Activated naive CD8-positive, alpha-beta T cell treated with anti-CD3 and anti-CD28 coated beads, Interleukin-2, amount 10 ng/mL, durations not matched to agents 7 days and 5 days (primary cell): Measurements from ENCODE around the gene YIPF1. TPM values are rescaled to one million over a fixed set of nuclear protein-coding genes. Genes with fewer than 3 reads are reported as not detected.
"Not testable (repeated sequence)": the region's sequence is repeated elsewhere in the genome, so short reads cannot be mapped to it uniquely, and the experiment has no call there.

Experiments
- ATAC-seq: fragments of 150-1000 bp; cut with Tn5 transposase; one replicate; pipeline ENCODE4 v1.10.0; 2021; ENCODE audit warnings: low read depth, moderate library complexity
- POLR2A ChIA-PET: fragments of 350-600 bp; sonication (Branson Sonifier 250); formaldehyde crosslinking; loops from one replicate; lab custom pipeline; 2021; ENCODE audit warnings: antibody characterized with exemption; lab: Charles Lee
- DNase-seq: peaks from one replicate; pipeline ENCODE4 v3.0.0; 2021
- H3K27ac Mint-ChIP-seq: one replicate; pipeline ENCODE4 v1.8.0; 2022; ENCODE audit warnings: mild to moderate bottlenecking, mixed read lengths
- H3K27me3 Mint-ChIP-seq: one replicate; pipeline ENCODE4 v1.8.0; 2022; ENCODE audit warnings: mild to moderate bottlenecking, moderate library complexity, mixed read lengths
- H3K36me3 Mint-ChIP-seq: one replicate; pipeline ENCODE4 v1.8.0; 2021; ENCODE audit warnings: mild to moderate bottlenecking, mixed read lengths
- H3K4me1 Mint-ChIP-seq: one replicate; pipeline ENCODE4 v1.8.0; 2021; ENCODE audit warnings: mixed read lengths
- H3K4me3 Mint-ChIP-seq: one replicate; pipeline ENCODE4 v1.8.0; 2022; ENCODE audit warnings: mild to moderate bottlenecking, moderate library complexity, mixed read lengths
- H3K9me3 Mint-ChIP-seq: one replicate; pipeline ENCODE4 v1.8.0; 2021; ENCODE audit warnings: mixed read lengths
- total RNA-seq, 2 experiments: library from RNA; stranded (reverse); gene quantifications; one replicate each; pipeline ENCODE4 v1.2.3, GENCODE V29; 2021

YIPF1 gene
- total RNA-seq, 2 experiments from 2014 or later, result 16.9 to 19.5 TPM

GRCh38 chr1:53891018-53891417, 1.4 kb upstream of the YIPF1 start:
- H3K9me3 Mint-ChIP-seq, result no peaks in the 10 kb centered on the region
- no peaks in the 10 kb centered on the region for H3K27me3 Mint-ChIP-seq
- no peak overlapping the region for H3K4me3 Mint-ChIP-seq
- no peak overlapping the region for H3K27ac Mint-ChIP-seq
- H3K4me1 Mint-ChIP-seq, result peaks cover 13% of the 10 kb centered on the region
- POLR2A ChIA-PET, result interaction anchor here (2.9 kb wide), 1 partner anchor 55 kb away, joined by 28 read pairs; the partner anchor contains the start of genes IFT25 and LRRC42
- ATAC-seq (no peak), DNase-seq (no peak)
- peaks cover 3% of the 10 kb centered on the region for H3K36me3 Mint-ChIP-seq

GRCh38 chr1:53890522-53890941, 935 bp upstream of the YIPF1 start:
- DNase-seq, result no peak
- peaks cover 3% of the 10 kb centered on the region for H3K36me3 Mint-ChIP-seq
- H3K27me3 Mint-ChIP-seq, result no peaks in the 10 kb centered on the region
- peak overlapping the region; percentile 95 for H3K4me3 Mint-ChIP-seq
- peak overlapping the region; percentile 92 for H3K27ac Mint-ChIP-seq
- POLR2A ChIA-PET, result interaction anchor here (2.9 kb wide), 1 partner anchor 55 kb away, joined by 28 read pairs; the partner anchor contains the start of genes IFT25 and LRRC42
- peaks cover 15% of the 10 kb centered on the region for H3K4me1 Mint-ChIP-seq
- no peaks in the 10 kb centered on the region for H3K9me3 Mint-ChIP-seq
- ATAC-seq, result no peak

- Mint-ChIP-seq H3K9me3 (no peaks in the 10 kb centered on the region), H3K4me1 (peaks cover 15% of the 10 kb centered on the region), H3K36me3 (peaks cover 3% of the 10 kb centered on the region), H3K4me3 (peak overlapping the region; percentile 95), H3K27me3 (no peaks in the 10 kb centered on the region), H3K27ac (no peak overlapping the region)
- DNase-seq (no peak), ATAC-seq (no peak)
- POLR2A ChIA-PET, result interaction anchor here (2.9 kb wide), 1 partner anchor 57 kb away, joined by 28 read pairs; the partner anchor contains the start of genes IFT25 and LRRC42
Measured at GRCh38 chr1:53888681-53889080, 916 bp downstream of the YIPF1 start.

- H3K4me3 Mint-ChIP-seq, DNase-seq, H3K9me3 Mint-ChIP-seq, H3K27ac Mint-ChIP-seq, H3K4me1 Mint-ChIP-seq, ATAC-seq, H3K27me3 Mint-ChIP-seq, POLR2A ChIA-PET: not testable (repeated sequence)
- H3K36me3 Mint-ChIP-seq, result peaks cover 18% of the 10 kb centered on the region
Measured at GRCh38 chr1:53883600-53883999, 6.0 kb downstream of the YIPF1 start.

GRCh38 chr1:53881853-53882252, 7.7 kb downstream of the YIPF1 start:
- H3K27ac Mint-ChIP-seq, H3K27me3 Mint-ChIP-seq, ATAC-seq, H3K4me1 Mint-ChIP-seq, POLR2A ChIA-PET, H3K4me3 Mint-ChIP-seq, H3K9me3 Mint-ChIP-seq, DNase-seq: not testable (repeated sequence)
- H3K36me3 Mint-ChIP-seq, result peaks cover 18% of the 10 kb centered on the region

- no peak overlapping the region for H3K27ac Mint-ChIP-seq
- ATAC-seq (no peak), DNase-seq (no peak)
- no peaks in the 10 kb centered on the region for H3K4me1 Mint-ChIP-seq
- no peak overlapping the region for H3K4me3 Mint-ChIP-seq
- no peaks in the 10 kb centered on the region for H3K27me3 Mint-ChIP-seq
- peaks cover 23% of the 10 kb centered on the region for H3K36me3 Mint-ChIP-seq
- POLR2A ChIA-PET, result interaction anchor here (1.6 kb wide), 1 partner anchor 67 kb away, joined by 7 read pairs; the partner anchor contains the start of genes IFT25 and LRRC42
- no peaks in the 10 kb centered on the region for H3K9me3 Mint-ChIP-seq
Measured at GRCh38 chr1:53878492-53879105, 11.0 kb downstream of the YIPF1 start.

GRCh38 chr1:53875150-53875549, 14.4 kb downstream of the YIPF1 start:
- ATAC-seq, POLR2A ChIA-PET, H3K4me3 Mint-ChIP-seq, H3K4me1 Mint-ChIP-seq, DNase-seq, H3K27me3 Mint-ChIP-seq, H3K27ac Mint-ChIP-seq, H3K9me3 Mint-ChIP-seq, H3K36me3 Mint-ChIP-seq: not testable (repeated sequence)

- no peak for DNase-seq
- ATAC-seq, result no peak
- no peaks in the 10 kb centered on the region for H3K9me3 Mint-ChIP-seq
- H3K27me3 Mint-ChIP-seq, result no peaks in the 10 kb centered on the region
- no peak overlapping the region for H3K4me3 Mint-ChIP-seq
- POLR2A ChIA-PET, result interaction anchor here (1.2 kb wide), 1 partner anchor 29 kb away, joined by 3 read pairs; no protein-coding TSS in a partner anchor
- H3K36me3 Mint-ChIP-seq, result peaks cover 4% of the 10 kb centered on the region
- H3K27ac Mint-ChIP-seq, result no peak overlapping the region
- no peaks in the 10 kb centered on the region for H3K4me1 Mint-ChIP-seq
Measured at GRCh38 chr1:53871773-53872484, 17.7 kb downstream of the YIPF1 start.

- ATAC-seq (no peak), DNase-seq (no peak)
- H3K4me3 Mint-ChIP-seq, result no peak overlapping the region
- peaks cover 4% of the 10 kb centered on the region for H3K36me3 Mint-ChIP-seq
- POLR2A ChIA-PET, result interaction anchor here (1.2 kb wide), 2 partner anchors 30 to 89 kb away, joined by 3 read pairs; no protein-coding TSS in a partner anchor
- H3K27me3 Mint-ChIP-seq, result no peaks in the 10 kb centered on the region
- H3K27ac Mint-ChIP-seq, result no peak overlapping the region
- no peaks in the 10 kb centered on the region for H3K9me3 Mint-ChIP-seq
- no peaks in the 10 kb centered on the region for H3K4me1 Mint-ChIP-seq
Measured at GRCh38 chr1:53871221-53871620, 18.4 kb downstream of the YIPF1 start.

- Mint-ChIP-seq H3K27ac (no peak overlapping the region), H3K27me3 (no peaks in the 10 kb centered on the region), H3K4me1 (no peaks in the 10 kb centered on the region), H3K36me3 (no peaks in the 10 kb centered on the region), H3K4me3 (no peak overlapping the region), H3K9me3 (no peaks in the 10 kb centered on the region)
- ATAC-seq, result no peak
- no peak for DNase-seq
- POLR2A ChIA-PET, result interaction anchor here (1.2 kb wide), 1 partner anchor 91 kb away, joined by 3 read pairs; no protein-coding TSS in a partner anchor
Measured at GRCh38 chr1:53869454-53870117, 20.0 kb downstream of the YIPF1 start.

- Mint-ChIP-seq H3K27ac (no peak overlapping the region), H3K36me3 (no peaks in the 10 kb centered on the region), H3K4me3 (no peak overlapping the region), H3K27me3 (no peaks in the 10 kb centered on the region), H3K4me1 (no peaks in the 10 kb centered on the region), H3K9me3 (no peaks in the 10 kb centered on the region)
- DNase-seq (no peak), ATAC-seq (no peak)
- POLR2A ChIA-PET, result interaction anchor here (0.7 kb wide), 1 partner anchor 530 kb away, joined by 3 read pairs; no protein-coding TSS in a partner anchor
Measured at GRCh38 chr1:53868565-53868964, 21.0 kb downstream of the YIPF1 start.

- Mint-ChIP-seq H3K4me1 (peaks cover 3% of the 10 kb centered on the region), H3K27me3 (no peaks in the 10 kb centered on the region), H3K4me3 (no peak overlapping the region), H3K36me3 (no peaks in the 10 kb centered on the region), H3K27ac (no peak overlapping the region), H3K9me3 (no peaks in the 10 kb centered on the region)
- ATAC-seq (no peak), DNase-seq (no peak)
- POLR2A ChIA-PET, result no interaction called here
Measured at GRCh38 chr1:53862507-53862906, 27.1 kb downstream of the YIPF1 start.

- Mint-ChIP-seq H3K27ac (no peak overlapping the region), H3K4me3 (no peak overlapping the region), H3K36me3 (no peaks in the 10 kb centered on the region), H3K27me3 (no peaks in the 10 kb centered on the region), H3K4me1 (peaks cover 3% of the 10 kb centered on the region), H3K9me3 (no peaks in the 10 kb centered on the region)
- no peak for DNase-seq
- peak; percentile 82 for ATAC-seq
- POLR2A ChIA-PET, result interaction anchor here (0.7 to 1.0 kb wide), 3 partner anchors 73 to 98 kb away, joined by 3 to 4 read pairs (median 4); partner anchors contain the start of genes IFT25 and LRRC42
Measured at GRCh38 chr1:53860967-53861411, 28.6 kb downstream of the YIPF1 start.
